Panc1 (cell line): ENCODE results near the gene ZDHHC7. TPM values are rescaled to one million over a fixed set of nuclear protein-coding genes. Genes with fewer than 3 reads are reported as not detected.
"Not testable (repeated sequence)": the region's sequence is repeated elsewhere in the genome, so short reads cannot be mapped to it uniquely, and the experiment has no call there.

Experiments
- ATAC-seq: fragments of 200-7000 bp; cut with Tn5 transposase; 2 replicates; pipeline ENCODE4 v1.9.1; 2020; ENCODE audit warnings: mild to moderate bottlenecking, moderate library complexity
- BruUV-seq: library from RNA; stranded (reverse); fragments of 400-500 nt; replicated peaks from 2 replicates; lab custom pipeline; 2021; lab: Mats Ljungman, UMichigan
- CTCF ChIA-PET: fragments of 300-600 bp; sonication (Branson Sonifier 250); formaldehyde crosslinking; loops from one replicate; lab custom pipeline; 2022; ENCODE audit warnings: antibody characterized with exemption; lab: Charles Lee
- POLR2A ChIA-PET: fragments of 300-600 bp; sonication (Branson Sonifier 250); formaldehyde crosslinking; loops from one replicate; lab custom pipeline; 2022; ENCODE audit warnings: antibody characterized with exemption; lab: Charles Lee
- DNase-seq: peaks from one replicate; pipeline ENCODE4 v3.0.0-alpha.2; 2010; ENCODE audit warnings: low read depth, low spot score
- H3K27ac ChIP-seq: 2 replicates; pipeline ENCODE4 v1.5.1; 2011; ENCODE audit warnings: mild to moderate bottlenecking, low read length, inconsistent platforms
- H3K27me3 ChIP-seq: fragments of 200-500 bp; sonication (Bioruptor generic); 2 replicates; pipeline ENCODE4 v1.6.0; 2014; ENCODE audit warnings: low read length, inconsistent platforms; ENCODE audit not compliant: control insufficient read depth, insufficient read depth
- H3K36me3 ChIP-seq: fragments of 200-500 bp; sonication (Bioruptor generic); 2 replicates; pipeline ENCODE4 v1.5.1; 2014; ENCODE audit warnings: inconsistent platforms, mild to moderate bottlenecking, low read length, moderate library complexity; ENCODE audit not compliant: control insufficient read depth, insufficient read depth
- H3K4me1 ChIP-seq: 2 replicates; pipeline ENCODE4 v1.5.1; 2011; ENCODE audit warnings: inconsistent platforms, mild to moderate bottlenecking, low read length, moderate library complexity; ENCODE audit not compliant: control insufficient read depth, insufficient read depth
- H3K4me3 ChIP-seq, 2 experiments: 2 replicates each; pipeline ENCODE4 v1.5.1; 2011 to 2012; ENCODE audit warnings: low read depth in 2 of 2, low read length in 2 of 2, mild to moderate bottlenecking in 2 of 2, inconsistent platforms in 1 of 2, moderate library complexity in 1 of 2
- H3K9me3 ChIP-seq: fragments of 200-500 bp; sonication (Bioruptor generic); 2 replicates; pipeline ENCODE4 v1.5.1; 2014; ENCODE audit warnings: low read depth, mild to moderate bottlenecking, inconsistent platforms, low read length, moderate library complexity; ENCODE audit not compliant: control insufficient read depth, insufficient read depth
- POLR2AphosphoS5 ChIP-seq: IDR thresholded peaks from 2 replicates; pipeline ENCODE4 v1.6.1; 2012; ENCODE audit warnings: mild to moderate bottlenecking, low read depth, low read length, moderate library complexity
- SIN3A ChIP-seq: IDR thresholded peaks from 2 replicates; pipeline ENCODE4 v1.6.1; 2012; ENCODE audit warnings: low read depth, mild to moderate bottlenecking, low read length, moderate library complexity, borderline replicate concordance; ENCODE audit not compliant: insufficient read depth
- TCF7L2 ChIP-seq: IDR thresholded peaks from 2 replicates; pipeline ENCODE4 v1.6.1; 2011; ENCODE audit warnings: mild to moderate bottlenecking, low read depth, low read length, inconsistent platforms
- in situ Hi-C: cut with HindIII; loops from 2 replicates; pipeline ENCODE4 v1.10.0; 2016; ENCODE audit warnings: low sequenced_read_pairs, low pct_unique_long_range_greater_than_20kb
- intact Hi-C: fragments of 100-400 bp; cut with micrococcal nuclease; formaldehyde crosslinking; loops from one replicate; pipeline ENCODE4 v1.10.0; 2022; ENCODE audit not compliant: unreplicated experiment
- total RNA-seq: library from RNA; stranded (reverse); gene quantifications from one replicate; pipeline ENCODE4 v1.2.1, GENCODE V29; 2021; ENCODE audit not compliant: unreplicated experiment
- TF ChIP-seq, protein P1 (sequence below), 2 experiments: IDR thresholded peaks; 2 replicates each; pipeline ENCODE4 v1.6.1; 2011 to 2012; ENCODE audit warnings: low read depth in 2 of 2, control low read depth in 1 of 2, low read length in 1 of 2, mild to moderate bottlenecking in 1 of 2, moderate library complexity in 1 of 2; ENCODE audit not compliant: insufficient read depth in 1 of 2
- TF ChIP-seq, protein P2 (sequence below): fragments of 450-650 bp; IDR thresholded peaks from 2 replicates; pipeline ENCODE4 v1.5.1; 2017; ENCODE audit warnings: mild to moderate bottlenecking

The ZDHHC7 gene
- total RNA-seq, 1 experiment from 2014 or later, result 71.5 TPM

DNA sequence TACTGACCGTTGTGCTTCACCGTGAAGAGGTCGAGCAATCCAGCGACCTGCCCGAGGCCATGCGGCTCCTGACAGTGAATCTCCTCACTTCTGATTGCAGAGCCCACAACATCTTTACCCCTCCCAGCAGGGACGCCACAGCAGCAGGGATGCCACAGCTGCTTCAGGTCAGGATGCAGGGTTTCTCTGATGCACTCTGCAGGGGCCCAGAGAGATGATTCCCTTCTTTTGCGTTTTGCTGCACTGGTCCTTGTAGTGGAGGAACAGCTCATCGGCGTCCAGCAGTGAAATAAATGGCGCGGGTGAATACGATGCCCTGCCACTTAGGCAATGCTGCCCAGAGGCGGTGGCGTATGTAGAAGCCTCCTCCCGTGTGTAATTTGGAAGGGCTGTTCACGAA lies 21.8 kb upstream of the ZDHHC7 start:
- ATAC-seq (no peak), DNase-seq (no peak)
- TF ChIP-seq, protein P1, sequence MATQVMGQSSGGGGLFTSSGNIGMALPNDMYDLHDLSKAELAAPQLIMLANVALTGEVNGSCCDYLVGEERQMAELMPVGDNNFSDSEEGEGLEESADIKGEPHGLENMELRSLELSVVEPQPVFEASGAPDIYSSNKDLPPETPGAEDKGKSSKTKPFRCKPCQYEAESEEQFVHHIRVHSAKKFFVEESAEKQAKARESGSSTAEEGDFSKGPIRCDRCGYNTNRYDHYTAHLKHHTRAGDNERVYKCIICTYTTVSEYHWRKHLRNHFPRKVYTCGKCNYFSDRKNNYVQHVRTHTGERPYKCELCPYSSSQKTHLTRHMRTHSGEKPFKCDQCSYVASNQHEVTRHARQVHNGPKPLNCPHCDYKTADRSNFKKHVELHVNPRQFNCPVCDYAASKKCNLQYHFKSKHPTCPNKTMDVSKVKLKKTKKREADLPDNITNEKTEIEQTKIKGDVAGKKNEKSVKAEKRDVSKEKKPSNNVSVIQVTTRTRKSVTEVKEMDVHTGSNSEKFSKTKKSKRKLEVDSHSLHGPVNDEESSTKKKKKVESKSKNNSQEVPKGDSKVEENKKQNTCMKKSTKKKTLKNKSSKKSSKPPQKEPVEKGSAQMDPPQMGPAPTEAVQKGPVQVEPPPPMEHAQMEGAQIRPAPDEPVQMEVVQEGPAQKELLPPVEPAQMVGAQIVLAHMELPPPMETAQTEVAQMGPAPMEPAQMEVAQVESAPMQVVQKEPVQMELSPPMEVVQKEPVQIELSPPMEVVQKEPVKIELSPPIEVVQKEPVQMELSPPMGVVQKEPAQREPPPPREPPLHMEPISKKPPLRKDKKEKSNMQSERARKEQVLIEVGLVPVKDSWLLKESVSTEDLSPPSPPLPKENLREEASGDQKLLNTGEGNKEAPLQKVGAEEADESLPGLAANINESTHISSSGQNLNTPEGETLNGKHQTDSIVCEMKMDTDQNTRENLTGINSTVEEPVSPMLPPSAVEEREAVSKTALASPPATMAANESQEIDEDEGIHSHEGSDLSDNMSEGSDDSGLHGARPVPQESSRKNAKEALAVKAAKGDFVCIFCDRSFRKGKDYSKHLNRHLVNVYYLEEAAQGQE (IDR thresholded peaks at IDR 0.05; ENCODE audit: insufficient read depth in 1 of 2, low read depth in 2 of 2, low read length in 1 of 2), result no peak
- TF ChIP-seq, protein P2, sequence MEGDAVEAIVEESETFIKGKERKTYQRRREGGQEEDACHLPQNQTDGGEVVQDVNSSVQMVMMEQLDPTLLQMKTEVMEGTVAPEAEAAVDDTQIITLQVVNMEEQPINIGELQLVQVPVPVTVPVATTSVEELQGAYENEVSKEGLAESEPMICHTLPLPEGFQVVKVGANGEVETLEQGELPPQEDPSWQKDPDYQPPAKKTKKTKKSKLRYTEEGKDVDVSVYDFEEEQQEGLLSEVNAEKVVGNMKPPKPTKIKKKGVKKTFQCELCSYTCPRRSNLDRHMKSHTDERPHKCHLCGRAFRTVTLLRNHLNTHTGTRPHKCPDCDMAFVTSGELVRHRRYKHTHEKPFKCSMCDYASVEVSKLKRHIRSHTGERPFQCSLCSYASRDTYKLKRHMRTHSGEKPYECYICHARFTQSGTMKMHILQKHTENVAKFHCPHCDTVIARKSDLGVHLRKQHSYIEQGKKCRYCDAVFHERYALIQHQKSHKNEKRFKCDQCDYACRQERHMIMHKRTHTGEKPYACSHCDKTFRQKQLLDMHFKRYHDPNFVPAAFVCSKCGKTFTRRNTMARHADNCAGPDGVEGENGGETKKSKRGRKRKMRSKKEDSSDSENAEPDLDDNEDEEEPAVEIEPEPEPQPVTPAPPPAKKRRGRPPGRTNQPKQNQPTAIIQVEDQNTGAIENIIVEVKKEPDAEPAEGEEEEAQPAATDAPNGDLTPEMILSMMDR, result no peak
- TF ChIP-seq POLR2AphosphoS5 (no peak), TCF7L2 (no peak)
- in situ Hi-C loops, result no loop called here
- Histone ChIP-seq H3K36me3 (no peaks in the 10 kb centered on the region), H3K4me3 (no peak overlapping the region), H3K27me3 (no peaks in the 10 kb centered on the region), H3K4me1 (peaks cover 14% of the 10 kb centered on the region), H3K27ac (no peak overlapping the region), H3K9me3 (no peaks in the 10 kb centered on the region)
- intact Hi-C loops, result no loop called here
- ChIA-PET POLR2A (no interaction called here), CTCF (no interaction called here)
- BruUV-seq, result no TSS peak

DNA sequence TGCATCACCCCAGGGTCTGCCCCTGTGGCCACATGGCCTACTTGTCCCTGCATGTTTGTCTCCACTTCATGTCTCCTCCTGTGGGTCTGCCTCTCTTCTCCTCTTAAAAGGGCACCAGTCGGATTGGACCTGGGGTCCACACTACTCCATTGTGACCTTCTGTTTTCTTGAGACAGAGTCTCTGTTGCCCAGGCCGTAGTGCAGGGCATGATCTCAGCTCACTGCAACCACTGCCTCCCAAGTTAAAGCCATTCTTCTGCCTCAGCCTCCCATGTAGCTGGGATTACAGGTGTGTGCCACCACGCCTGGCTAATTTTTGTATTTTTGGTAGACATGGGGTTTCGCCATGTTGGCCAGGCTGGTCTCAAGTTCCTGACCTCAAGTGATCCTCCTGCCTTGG lies 20.9 kb upstream of the ZDHHC7 start:
- CTCF ChIA-PET, H3K27me3 ChIP-seq, in situ Hi-C loops, BruUV-seq, H3K27ac ChIP-seq, H3K9me3 ChIP-seq, ATAC-seq, intact Hi-C loops, POLR2A ChIA-PET, H3K4me3 ChIP-seq, DNase-seq, H3K36me3 ChIP-seq: not testable (repeated sequence)
- H3K4me1 ChIP-seq, result peaks cover 14% of the 10 kb centered on the region

DNA sequence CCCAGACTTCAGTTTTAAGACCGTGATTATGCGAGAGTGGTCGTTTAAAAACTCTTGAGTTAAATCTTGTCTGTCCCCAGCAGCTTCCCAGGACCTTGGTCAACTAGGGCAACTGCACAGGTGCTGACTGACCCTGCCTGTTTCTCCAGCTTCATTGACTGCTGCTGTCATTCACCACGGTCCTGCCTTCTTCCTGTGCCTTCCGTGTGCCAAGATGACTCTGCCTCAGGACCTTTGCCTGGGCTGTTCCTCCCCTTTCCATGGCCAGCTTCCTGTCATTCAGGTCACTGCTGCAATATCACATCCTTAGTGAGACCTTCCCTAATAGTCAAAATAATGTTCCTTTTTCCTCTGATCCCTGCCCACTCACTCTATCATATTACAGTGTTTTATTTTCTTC lies 20.1 kb upstream of the ZDHHC7 start:
- ChIA-PET CTCF (interaction anchor here (0.6 kb wide), 1 partner anchor 55 kb away, joined by 3 read pairs; no protein-coding TSS in a partner anchor), POLR2A (interaction anchor here (0.6 kb wide), 1 partner anchor 394 kb away, joined by 4 read pairs; no protein-coding TSS in a partner anchor)
- intact Hi-C loops, result no loop called here
- Histone ChIP-seq H3K4me1 (peaks cover 19% of the 10 kb centered on the region), H3K27ac (no peak overlapping the region), H3K36me3 (peaks cover 4% of the 10 kb centered on the region; the same call in 1 of the 2 replicates), H3K27me3 (no peaks in the 10 kb centered on the region), H3K4me3 (no peak overlapping the region), H3K9me3 (no peaks in the 10 kb centered on the region)
- TF ChIP-seq SIN3A (no peak), POLR2AphosphoS5 (no peak), TCF7L2 (no peak)
- TF ChIP-seq, protein P1 (IDR thresholded peaks at IDR 0.05; ENCODE audit: insufficient read depth in 1 of 2, low read depth in 2 of 2, low read length in 1 of 2), result no peak
- TF ChIP-seq, protein P2, result no peak
- in situ Hi-C loops, result no loop called here
- ATAC-seq (no peak), DNase-seq (no peak)
- BruUV-seq, result no TSS peak
